ENCODE measurements around the gene RPTOR.

Gene RPTOR

DNA sequence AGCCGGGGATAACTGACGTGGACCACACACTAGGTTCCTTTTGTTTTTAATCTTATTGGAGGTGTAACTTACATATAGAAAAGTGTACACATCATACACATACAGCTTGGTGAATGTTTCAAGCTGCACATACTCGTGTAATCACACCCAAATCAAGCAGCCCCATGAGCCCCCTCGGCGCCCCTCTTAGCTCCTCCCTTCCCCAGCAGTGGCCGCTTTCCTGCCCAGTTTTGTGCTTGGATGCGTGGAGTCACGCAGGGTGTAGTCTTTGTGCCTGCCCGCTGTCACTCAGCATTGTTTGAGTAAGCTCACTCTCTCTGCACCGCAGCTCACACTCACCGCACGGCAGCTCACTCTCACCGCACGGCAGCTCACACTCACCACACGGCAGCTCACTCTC is 295.3 kb downstream of the RPTOR start:
- no peak for DNase-seq

DNA sequence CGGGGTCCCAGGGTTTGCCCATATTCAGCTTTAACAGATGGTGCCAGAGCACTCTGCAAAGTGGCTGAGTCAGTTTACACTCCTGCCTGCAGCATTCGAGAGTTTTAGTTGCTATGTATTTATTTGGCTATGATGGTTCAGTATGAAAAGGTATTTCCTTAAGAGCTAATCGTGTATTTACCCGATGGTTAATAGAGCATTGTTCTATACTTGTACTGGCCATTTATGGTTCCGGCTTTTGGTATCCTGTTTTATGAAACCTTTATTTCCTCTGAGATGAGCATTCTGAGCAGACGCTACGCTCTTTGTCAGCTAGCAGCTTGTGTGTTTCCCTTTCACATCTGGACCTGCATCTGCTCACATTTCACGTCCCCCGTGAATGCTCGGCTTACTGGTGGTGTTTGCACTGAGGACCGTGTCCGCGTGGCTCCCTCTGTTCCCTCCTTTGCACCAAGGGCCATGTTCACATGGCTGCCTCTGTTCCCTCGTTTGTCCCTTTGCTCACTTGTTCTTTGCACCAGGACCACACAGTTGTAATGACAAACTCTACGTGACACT is 297.9 kb downstream of the RPTOR start:
- no peak for DNase-seq

DNA sequence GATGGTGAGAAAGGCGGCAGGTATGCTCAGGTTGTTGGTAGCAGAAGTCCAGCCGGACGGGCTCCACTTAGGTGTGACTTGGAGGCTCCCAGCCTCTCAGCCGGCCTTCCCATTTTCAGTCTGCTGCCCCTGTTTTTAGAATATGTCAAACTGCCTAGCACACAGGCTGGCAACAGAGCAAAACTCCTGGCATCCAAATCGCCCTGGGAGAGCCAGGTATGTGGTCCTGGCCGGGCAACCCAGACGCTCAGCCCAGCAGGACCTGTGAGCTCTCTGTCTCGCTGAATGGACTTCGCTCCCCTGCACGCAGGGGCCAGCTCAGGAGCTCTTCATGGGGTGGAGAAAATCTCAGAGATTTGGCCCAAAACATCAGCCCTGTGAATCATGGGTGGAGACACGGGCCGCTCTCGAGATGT is 299.1 kb downstream of the RPTOR start:
- DNase-seq = no peak

DNA sequence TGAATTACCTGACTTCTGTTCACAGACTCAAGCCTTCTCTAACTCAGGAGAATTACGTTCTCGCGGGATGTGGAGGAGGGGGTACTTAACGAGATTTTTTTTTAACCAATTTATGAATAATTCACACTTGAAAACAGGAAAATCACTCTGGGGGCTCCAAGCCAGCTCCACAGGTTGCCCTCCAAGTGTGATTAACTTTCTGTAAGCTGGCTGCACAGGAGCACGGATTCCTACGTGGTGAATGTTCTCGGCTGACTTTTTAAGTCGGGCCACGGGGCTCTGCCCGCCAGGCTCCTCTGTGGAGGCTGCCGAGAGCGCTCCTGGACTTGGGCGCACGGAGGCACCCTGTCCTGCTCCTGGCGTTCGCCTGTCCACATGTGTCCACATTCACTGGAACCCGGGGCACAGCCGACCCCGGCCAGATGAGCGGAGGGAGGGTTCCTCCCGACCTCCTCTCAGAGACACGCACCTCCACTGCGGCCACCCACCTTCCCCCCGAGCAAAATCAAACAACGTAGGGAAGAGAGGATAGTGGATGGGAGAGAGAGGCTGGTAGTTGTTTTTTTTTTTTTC is 299.9 kb downstream of the RPTOR start:
- DNase-seq = no peak

DNA sequence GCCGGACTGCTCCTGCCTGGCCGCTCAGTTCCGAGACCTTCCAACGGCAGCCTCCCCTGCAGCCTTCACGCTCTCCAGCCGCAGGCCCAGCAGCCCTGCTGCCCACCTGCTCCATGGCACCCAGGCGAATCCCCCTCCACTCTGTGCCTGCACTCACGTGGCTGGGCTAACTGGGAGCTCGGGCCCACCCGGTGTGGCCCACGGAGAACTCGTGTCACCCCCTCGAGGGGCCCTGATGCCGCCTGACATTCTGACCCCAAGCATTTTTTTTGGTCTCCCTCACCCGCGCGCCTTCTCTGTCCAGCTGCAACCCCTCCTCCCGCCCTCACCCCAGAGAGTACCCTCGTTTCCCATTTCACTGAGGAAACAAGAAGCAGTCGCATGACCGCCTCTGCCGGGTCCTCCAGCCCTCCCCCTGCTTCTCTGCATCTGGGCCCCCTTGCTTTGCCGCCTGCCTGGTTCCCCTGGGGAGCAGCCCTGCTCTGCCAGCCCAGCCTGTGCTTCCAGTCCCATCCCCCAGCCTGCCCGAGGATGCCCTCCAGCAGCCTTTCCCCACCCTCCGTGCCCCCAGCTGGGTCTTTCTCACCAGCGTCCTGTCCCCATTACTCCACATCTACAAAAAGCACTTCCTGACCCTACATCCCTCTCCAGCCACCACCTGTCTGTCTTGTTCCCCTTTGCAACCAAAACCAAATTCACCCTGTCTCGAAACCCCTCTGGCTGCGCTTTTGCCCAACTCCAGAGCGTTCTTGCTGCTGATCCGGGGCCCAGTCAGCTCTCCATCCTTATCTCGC is 300.6 kb downstream of the RPTOR start:
- DNase-seq = no peak

DNA sequence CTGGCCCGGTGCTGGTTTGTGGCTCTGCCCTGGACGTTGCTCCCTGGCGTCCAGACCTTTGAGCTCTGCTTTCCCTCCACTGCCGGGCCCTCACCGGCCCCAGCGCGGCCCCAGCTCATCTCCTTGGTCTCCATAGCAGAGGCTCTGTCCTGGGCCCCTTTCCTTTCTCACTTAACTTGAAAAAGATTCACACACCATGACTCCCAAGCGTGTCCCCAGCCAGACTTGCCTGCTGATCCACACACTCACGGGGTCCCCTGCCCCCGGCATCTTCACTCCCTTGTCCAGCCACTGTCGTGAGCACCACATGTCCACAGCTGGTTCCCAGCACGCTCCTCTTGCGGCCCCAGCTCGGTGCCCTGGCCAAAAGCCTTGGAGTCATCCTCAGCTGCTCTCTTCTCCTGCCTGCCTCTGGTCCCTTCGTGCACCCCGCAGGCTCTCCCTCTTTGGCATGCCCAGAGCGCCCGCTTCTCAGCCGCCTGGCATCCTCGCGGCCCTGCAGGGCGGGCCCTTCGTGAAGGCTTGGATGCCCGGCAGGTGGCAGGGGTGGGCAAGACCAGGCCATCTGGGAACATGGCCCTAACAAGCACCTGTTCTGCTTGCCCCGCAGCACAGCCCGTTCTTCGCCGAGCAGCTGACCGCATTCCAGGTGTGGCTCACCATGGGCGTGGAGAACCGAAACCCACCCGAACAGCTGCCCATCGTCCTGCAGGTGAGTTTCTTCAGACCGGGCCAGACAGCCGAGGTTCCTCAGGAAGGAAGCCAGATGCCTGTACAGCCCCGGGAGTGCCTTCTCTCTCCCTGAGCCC is 301.4 kb downstream of the RPTOR start:
- DNase-seq = no peak

DNA sequence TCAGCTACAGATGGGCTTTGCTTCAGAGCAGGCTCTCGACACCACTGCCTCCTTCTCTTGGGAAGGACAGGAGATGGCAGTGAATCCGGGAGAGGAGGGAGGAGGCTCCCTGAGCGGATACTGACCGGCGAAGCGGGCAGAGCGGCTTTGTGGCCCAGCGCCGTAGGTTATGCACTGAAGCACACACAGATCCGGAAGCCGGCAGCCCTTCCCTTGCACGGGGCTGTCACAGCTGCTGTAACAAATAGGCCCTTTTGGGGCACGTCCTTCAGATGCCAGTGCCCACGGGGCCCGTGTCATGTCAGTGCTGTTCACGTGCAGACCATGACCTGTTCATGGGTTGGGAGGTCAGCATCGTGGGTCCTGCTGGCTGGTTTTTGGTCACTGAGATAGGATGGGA is 302.3 kb downstream of the RPTOR start:
- DNase-seq = no peak

DNA sequence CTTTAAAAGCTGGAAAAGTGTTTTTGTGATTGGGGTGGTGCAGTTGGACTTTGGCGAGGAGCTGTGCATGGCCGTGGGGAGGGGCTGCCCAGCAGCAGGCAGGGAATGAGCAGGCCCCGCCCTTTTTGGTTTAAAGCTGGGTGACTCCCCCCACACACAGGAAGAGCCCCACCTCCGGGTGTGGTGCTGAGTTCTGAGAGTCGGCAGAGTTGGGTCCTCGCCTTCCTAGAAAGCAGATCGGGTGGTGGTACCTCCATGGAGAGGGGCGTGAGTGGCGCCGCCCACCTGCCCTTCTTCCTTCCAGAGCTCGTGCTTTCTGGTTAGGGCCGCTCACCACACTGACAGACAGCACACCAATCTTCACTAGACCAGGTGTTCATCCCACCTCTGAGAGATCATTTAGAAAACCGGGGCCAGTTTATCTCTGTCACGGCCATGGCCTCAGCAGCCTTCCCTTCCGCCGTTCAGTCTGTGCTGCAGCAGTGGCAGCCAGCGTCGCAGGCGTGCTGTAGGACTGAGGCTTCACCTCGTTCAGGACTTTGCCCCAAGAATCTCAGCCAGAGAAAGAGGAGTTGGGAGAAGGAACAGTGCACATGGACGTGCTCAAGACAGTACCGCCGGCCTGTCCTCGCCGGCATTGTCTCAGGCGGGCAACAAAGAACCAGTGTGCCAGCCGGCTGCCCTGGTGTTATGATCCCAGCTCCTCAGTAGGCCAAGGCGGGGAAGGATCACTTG is 303.0 kb downstream of the RPTOR start:
- no peak for DNase-seq

DNA sequence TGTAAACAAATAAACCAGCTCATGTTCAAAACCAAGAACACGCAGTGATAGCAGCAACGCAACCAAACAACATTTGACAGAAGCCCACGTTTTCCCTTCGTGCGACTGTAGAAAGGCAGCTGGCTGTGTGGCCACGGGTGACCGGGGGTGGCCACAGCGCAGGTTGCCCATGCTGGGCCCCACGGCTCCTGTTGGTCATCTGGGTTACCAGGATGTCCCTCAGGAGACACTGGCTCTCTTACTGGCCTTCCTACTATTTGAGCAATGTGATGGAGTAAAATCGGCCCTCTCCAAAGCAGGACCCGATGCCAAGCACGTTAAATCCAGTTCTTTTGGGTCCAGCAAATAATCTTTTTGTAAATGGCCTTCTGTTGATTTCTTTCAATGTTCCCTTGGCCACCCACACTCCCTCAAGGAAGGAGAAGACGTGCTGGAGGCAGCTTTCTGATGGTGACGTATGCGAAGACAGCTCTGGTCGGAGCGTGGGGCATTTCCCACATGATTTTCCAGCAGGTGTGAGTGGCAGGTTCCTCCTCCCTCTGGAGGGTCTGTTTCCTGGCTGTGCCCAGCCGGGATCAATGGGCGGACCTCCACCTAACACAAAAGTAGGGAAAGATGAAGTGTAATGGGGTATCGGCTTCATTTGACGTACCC is 303.9 kb downstream of the RPTOR start:
- no peak for DNase-seq

DNA sequence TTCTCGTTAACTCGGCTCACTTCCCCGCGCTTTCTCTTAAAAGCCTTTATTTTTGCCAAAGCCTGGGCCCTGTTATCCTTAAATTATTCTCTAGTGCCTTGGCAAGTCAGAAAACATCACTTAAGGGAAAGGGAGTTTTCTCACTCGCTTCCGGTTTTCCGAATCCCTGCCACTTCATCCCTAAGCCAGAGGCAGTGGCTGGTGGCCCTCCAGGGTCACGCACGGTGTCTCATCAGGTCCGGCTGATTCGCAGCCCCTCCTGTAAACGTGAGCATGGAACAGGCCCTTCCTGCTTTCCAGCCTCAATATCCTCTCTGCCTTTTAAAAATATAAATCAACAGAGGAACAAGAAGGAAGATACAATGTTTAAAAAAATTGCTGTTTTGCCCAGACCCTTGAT is 304.5 kb downstream of the RPTOR start:
- DNase-seq = no peak

DNA sequence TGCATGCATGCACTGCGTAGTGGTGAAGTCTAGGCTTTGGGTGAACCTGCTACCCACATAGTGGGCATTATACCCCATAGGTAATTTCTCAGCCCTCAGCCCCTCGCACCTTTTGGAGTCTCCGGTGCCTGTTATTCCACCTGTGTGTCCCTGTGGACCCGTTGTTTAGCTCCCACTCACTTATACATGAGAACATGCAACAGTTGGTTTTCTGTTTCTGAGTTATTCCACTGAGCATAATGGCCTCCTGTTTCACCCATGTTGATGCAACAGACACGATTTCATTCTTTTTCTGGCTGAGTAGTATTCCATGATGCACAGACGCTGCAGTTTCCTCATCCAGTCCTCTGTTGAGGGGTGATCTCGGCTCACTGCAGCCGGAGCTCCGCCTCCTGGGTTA is 305.5 kb downstream of the RPTOR start:
- DNase-seq = no peak

DNA sequence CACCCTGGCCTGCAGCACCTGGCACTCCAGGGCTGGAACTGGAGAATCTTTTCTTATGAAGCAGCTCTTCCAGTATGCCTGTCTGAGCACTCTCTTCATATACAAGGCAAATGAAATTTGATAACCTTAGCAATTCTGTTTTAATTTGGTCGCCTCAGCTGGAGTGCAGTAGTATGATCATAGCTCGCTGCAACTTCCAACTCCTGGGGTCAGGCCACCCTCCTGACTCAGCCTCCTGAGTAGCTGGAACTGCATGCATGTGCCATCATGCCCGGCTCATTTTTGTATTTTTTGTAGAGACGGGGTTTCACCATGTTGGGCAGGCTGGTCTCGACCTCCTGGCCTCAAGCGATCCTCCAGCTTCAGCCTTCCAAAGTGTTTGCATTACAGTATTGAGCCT is 306.2 kb downstream of the RPTOR start:
- no peak for DNase-seq

DNA sequence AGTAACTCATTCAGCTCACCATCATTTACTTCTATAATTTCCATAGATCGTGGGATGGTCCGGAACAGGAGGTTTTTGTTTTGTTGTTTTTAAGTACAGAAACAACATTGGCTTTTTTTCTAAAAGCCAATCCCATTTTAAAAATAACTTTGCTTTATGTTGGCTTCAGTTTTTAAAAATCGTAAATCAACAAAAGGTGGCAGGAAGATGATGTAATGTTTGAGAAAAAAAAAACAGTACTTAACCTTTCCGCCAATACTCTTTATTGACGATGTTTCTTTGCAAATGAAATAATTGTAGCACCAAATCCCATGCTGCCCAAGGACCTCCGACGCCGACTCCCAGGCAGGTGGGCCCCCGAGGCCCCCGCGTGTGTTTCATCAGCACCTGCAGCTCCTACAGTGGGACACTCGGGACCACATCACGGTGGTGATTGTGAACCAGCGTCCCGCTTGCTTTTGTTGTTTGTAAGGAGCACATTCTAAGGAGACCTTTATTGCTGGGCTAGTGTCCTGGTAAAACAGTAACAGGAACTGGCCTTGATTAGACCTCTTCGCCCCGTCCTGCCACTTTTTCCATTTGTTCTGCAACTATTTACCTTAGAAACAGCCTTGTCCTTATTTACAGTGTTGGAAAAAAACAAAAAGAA is 306.8 kb downstream of the RPTOR start:
- no peak for DNase-seq

DNA sequence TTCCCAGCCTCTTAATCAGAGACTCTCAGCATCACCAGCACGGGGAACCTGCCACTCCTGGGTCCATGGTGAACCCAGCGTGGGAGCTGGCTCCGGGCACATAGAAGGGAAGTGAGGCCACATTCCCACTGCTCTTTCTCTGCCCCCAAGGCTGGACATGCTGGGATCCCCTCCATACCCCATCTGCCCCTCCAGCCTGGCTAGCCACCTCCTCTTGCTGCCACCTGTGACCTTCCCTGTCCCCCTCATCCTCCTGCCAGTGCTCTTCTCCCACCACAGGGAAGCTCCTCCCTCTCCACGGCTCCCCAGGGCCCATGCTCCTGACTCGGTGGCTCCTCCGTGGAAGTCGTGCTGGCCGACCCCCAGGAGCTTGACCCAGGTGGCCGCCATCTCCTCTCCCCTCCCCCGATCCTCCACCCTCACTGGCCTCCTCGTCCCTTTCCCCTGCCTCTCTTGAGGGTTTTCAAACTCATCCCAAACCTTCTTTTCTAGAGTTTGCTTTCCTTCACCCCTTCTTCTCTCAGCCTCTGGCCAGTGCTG is 307.9 kb downstream of the RPTOR start:
- no peak for DNase-seq

DNA sequence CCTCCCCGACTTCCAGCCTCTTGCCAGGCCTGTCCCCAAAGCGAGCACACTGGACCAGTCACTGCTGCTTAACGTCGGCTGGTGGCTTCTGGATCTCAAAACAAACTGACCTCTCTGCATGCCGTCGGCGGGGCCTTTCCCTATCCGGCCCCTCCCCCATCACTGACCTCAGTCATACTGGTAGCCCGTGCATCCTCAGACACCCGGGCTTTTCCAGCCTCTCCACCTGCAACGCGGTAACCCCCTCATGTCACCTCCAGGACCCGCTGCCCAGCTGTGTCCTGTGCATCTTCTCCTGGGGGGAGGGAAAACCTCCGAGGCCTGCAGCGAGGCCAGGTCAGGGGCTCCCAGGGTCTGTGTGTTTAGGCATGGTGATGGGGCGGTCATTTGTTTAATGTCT is 308.4 kb downstream of the RPTOR start:
- DNase-seq = no peak

DNA sequence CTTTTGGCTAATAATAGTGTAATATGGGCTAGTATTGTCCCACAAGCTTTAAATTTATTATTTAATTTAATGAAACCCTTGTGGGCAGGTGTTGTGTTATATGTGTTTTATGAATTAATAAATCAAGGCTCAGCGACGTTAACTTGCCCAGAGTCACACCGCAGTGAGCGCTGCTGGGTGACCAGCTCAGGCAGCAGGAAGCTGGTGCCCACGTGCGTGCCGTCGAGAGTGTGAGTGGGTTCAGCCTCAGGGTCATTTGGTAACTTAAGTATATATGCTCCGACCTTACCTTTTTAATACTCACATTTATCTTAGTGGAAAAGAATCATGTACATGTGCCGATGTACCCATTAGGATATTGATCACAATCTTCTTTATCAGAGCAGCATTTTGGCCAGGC is 309.6 kb downstream of the RPTOR start:
- DNase-seq = no peak

DNA sequence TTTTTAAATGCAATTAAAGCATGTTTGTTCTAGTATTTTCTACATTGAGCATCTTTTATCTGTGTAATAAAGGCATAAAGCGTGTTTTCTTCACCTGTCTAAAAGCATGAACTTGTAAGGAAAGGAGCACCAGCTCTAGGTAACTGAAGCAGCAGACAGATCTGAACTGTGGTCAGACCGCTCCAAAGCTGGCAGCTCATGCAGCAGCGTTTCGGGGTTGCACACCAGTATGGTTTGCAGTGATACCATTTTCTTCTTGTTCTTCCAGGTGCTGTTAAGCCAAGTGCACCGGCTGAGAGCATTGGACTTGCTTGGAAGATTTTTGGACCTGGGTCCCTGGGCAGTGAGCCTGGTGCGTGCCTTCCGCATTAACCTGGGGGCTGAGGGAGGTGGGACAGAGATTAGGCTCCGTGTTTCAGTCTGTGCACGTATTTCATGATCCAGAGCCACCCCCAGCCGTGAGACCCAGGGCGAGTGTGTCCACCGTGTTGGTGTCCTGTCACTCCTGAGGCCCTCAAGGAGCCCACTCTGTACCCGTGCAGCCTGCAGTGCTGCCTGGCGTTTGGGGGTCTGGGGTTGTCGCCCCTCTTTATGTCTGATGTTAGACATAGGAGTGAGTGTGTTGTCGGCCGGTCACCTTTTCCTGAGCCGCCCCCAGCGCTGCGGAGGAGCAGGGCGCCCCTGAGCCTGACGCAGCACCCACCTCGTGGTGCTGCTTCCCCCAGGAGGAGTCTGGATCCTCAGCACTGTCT is 310.7 kb downstream of the RPTOR start:
- DNase-seq = no peak

DNA sequence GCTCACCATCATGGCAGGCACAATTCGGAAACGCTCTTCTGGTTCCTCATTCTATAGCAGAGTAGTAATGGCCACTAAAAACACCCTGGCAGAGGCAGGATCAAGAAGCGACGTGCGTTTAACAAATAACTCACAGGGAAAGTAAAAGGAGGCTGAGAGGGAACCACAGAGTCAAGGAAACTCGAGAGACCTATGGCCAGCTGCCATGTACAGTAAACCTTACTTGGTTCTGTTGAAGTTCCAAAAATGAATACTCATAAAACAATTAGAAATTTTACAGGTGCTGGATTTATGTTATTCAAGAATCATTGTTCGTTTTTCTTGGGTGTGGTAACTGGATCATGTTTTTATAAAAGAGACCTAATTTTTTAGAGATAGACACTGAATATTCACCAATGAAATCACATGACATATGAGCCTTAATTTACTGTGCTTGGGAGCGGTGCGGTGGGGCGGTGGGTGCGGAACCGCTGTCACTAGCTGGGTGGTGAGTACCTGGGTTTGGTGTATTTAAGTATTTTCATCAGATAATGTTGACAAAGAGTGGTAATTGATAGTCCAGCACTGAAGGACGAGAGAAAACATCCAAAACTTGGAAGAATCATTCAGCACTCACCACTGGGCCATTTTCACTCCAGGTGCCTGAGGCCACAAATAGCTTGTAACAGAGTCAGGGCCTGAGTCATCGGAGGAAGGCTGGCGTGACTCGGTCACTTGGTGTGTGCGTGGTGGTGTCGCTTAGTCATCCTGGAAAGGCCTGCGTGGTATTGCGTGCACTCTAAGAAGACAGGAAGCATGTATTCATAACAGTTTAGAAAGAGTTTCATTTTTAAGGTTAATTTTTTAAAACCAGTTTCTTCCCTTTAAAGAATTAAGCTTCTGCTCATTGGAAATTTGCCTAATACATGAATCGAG is 311.6 kb downstream of the RPTOR start:
- DNase-seq = peak; percentile 54

DNA sequence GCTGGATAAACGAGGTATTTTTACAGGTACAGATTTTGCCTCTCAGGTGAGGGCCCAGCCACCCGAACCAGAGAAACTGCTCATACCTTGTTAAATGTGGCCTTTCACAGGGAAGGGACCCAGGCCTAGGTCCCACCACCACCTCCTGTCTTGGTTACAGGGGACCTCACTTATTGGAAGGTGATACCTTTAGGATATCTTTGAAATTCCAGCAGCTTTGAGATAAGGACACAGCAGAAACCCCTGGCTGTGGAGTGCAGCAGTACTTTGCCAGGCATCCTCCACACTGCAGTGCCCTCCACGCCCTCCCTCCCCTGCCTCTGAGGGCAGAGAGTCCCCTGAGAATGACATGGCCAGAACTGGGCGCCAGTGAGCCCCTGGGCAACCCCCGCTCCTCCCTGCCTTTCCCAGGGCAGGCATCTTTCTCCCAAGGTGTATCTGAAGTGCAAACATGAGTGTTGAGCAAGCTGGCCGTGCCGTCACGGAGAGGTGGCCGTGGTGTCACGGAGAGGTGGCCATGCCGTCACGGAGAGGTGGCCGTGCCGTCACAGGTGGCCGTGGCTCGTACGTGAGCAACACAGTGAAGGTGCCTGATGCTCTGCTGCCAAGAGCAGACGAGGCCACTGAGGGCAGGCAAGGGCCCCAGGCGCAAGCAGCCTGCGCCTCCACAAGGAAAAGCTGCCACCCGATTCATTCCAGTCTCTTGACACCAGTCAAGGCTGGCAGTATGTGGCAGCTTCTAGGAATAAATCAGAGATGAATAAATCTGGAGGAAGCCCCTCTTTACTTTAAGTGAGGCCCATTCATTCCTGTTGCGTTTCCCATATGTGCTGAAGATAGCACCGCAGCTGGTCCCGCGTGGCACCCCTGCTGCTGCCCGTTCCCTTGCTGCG is 312.5 kb downstream of the RPTOR start:
- DNase-seq = no peak
